ENCODE results near the gene CHEK1. TPM values are rescaled to one million over a fixed set of nuclear protein-coding genes. Genes with fewer than 3 reads are reported as not detected.

Gene CHEK1
- total RNA-seq, 1 experiment from 2014 or later = 71.6 TPM

DNA sequence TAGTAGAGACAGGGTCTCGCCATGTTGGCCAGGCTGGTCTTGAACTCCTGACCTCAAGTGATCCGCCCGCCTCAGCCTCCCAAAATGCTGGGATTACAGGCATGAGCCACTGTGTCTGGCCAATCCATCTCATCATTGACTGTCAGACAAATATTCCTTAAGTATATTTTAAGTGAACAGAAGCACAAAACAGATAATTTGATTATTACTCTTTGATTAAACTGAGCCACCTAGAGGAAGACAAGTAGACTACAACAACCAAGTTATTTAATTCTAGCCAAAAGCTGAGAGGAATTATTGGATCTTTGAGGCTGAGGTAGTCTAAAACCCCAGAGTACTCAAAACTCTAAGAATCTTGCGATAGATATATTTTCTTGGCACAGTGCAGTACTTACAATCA is 54.4 kb downstream of the CHEK1 start:
- DNase-seq (ENCODE audit: low read depth, low spot score) (no peak), ATAC-seq (no peak)
- no peaks in the 10 kb centered on the region for H3K36me3 ChIP-seq (ENCODE audit: control insufficient read depth, insufficient read depth, low read length)
- no peaks in the 10 kb centered on the region for H3K9me3 ChIP-seq (ENCODE audit: control insufficient read depth, insufficient read depth, low read depth, low read length)
- no peak overlapping the region for H3K27ac ChIP-seq (ENCODE audit: low read length)
- intact Hi-C loops (cut with micrococcal nuclease; ENCODE audit: unreplicated experiment) (no loop called here), in situ Hi-C loops (cut with HindIII; ENCODE audit: low pct_unique_long_range_greater_than_20kb, low sequenced_read_pairs) (no loop called here)
- TF ChIP-seq TCF7L2 (IDR thresholded peaks at IDR 0.05; ENCODE audit: low read depth, low read length) (no peak), POLR2AphosphoS5 (IDR thresholded peaks at IDR 0.05; ENCODE audit: low read depth, low read length) (no peak), SIN3A (IDR thresholded peaks at IDR 0.05; ENCODE audit: borderline replicate concordance, insufficient read depth, low read depth, low read length) (no peak)
- TF ChIP-seq, protein P1, sequence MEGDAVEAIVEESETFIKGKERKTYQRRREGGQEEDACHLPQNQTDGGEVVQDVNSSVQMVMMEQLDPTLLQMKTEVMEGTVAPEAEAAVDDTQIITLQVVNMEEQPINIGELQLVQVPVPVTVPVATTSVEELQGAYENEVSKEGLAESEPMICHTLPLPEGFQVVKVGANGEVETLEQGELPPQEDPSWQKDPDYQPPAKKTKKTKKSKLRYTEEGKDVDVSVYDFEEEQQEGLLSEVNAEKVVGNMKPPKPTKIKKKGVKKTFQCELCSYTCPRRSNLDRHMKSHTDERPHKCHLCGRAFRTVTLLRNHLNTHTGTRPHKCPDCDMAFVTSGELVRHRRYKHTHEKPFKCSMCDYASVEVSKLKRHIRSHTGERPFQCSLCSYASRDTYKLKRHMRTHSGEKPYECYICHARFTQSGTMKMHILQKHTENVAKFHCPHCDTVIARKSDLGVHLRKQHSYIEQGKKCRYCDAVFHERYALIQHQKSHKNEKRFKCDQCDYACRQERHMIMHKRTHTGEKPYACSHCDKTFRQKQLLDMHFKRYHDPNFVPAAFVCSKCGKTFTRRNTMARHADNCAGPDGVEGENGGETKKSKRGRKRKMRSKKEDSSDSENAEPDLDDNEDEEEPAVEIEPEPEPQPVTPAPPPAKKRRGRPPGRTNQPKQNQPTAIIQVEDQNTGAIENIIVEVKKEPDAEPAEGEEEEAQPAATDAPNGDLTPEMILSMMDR (IDR thresholded peaks at IDR 0.05) = peak; percentile 51; the same call in 1 of the 2 replicates
- TF ChIP-seq, protein P2, sequence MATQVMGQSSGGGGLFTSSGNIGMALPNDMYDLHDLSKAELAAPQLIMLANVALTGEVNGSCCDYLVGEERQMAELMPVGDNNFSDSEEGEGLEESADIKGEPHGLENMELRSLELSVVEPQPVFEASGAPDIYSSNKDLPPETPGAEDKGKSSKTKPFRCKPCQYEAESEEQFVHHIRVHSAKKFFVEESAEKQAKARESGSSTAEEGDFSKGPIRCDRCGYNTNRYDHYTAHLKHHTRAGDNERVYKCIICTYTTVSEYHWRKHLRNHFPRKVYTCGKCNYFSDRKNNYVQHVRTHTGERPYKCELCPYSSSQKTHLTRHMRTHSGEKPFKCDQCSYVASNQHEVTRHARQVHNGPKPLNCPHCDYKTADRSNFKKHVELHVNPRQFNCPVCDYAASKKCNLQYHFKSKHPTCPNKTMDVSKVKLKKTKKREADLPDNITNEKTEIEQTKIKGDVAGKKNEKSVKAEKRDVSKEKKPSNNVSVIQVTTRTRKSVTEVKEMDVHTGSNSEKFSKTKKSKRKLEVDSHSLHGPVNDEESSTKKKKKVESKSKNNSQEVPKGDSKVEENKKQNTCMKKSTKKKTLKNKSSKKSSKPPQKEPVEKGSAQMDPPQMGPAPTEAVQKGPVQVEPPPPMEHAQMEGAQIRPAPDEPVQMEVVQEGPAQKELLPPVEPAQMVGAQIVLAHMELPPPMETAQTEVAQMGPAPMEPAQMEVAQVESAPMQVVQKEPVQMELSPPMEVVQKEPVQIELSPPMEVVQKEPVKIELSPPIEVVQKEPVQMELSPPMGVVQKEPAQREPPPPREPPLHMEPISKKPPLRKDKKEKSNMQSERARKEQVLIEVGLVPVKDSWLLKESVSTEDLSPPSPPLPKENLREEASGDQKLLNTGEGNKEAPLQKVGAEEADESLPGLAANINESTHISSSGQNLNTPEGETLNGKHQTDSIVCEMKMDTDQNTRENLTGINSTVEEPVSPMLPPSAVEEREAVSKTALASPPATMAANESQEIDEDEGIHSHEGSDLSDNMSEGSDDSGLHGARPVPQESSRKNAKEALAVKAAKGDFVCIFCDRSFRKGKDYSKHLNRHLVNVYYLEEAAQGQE (IDR thresholded peaks at IDR 0.05; ENCODE audit: insufficient read depth in 1 of 2, low read depth in 2 of 2, low read length in 1 of 2) = no peak
- H3K4me3 ChIP-seq (ENCODE audit: low read depth in 2 of 2, low read length in 2 of 2) = no peak overlapping the region
- BruUV-seq (replicated peaks) = no TSS peak
- ChIA-PET CTCF (no interaction called here), POLR2A (interaction anchor here (0.5 to 0.6 kb wide), 3 partner anchors 48 to 207 kb away, joined by 3 to 19 read pairs (median 4); no protein-coding TSS in a partner anchor)
- no peaks in the 10 kb centered on the region for H3K27me3 ChIP-seq (ENCODE audit: control insufficient read depth, insufficient read depth, low read length)
- H3K4me1 ChIP-seq (ENCODE audit: control insufficient read depth, insufficient read depth, low read length) = no peaks in the 10 kb centered on the region

DNA sequence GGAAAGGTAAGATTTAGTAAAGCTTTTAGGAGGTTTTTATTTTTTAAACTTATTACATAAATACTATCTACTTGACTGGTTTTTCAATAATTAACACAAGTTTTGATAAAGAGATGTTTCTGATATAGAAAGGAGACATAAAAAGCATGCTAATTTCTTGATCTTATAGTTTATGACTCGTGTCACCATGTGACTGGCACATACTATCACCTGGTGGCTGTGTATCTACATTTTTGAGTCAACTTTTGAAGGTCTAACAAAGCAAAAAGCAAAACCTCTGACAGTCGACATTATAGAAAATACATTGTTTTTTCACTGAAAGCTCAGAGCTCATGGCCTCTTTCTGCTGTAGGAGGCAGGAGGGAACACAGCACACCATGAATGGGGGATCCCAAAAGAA is 54.9 kb downstream of the CHEK1 start:
- CTCF ChIA-PET = no interaction called here
- Histone ChIP-seq H3K9me3 (ENCODE audit: control insufficient read depth, insufficient read depth, low read depth, low read length) (no peaks in the 10 kb centered on the region), H3K27me3 (ENCODE audit: control insufficient read depth, insufficient read depth, low read length) (no peaks in the 10 kb centered on the region), H3K4me3 (ENCODE audit: low read depth in 2 of 2, low read length in 2 of 2) (no peak overlapping the region), H3K4me1 (ENCODE audit: control insufficient read depth, insufficient read depth, low read length) (no peaks in the 10 kb centered on the region), H3K36me3 (ENCODE audit: control insufficient read depth, insufficient read depth, low read length) (no peaks in the 10 kb centered on the region), H3K27ac (ENCODE audit: low read length) (no peak overlapping the region)
- ATAC-seq (no peak), DNase-seq (ENCODE audit: low read depth, low spot score) (no peak)
- in situ Hi-C loops (cut with HindIII; ENCODE audit: low pct_unique_long_range_greater_than_20kb, low sequenced_read_pairs) (no loop called here), intact Hi-C loops (cut with micrococcal nuclease; ENCODE audit: unreplicated experiment) (no loop called here)
- BruUV-seq (replicated peaks) = no TSS peak
- POLR2A ChIA-PET = interaction anchor here (0.5 kb wide), 1 partner anchor 207 kb away, joined by 4 read pairs; no protein-coding TSS in a partner anchor
- no peak for TF ChIP-seq SIN3A (IDR thresholded peaks at IDR 0.05; ENCODE audit: borderline replicate concordance, insufficient read depth, low read depth, low read length)
- no peak for TF ChIP-seq TCF7L2 (IDR thresholded peaks at IDR 0.05; ENCODE audit: low read depth, low read length)
- TF ChIP-seq, protein P1 (IDR thresholded peaks at IDR 0.05) = no peak
- TF ChIP-seq POLR2AphosphoS5 (IDR thresholded peaks at IDR 0.05; ENCODE audit: low read depth, low read length) = no peak
- TF ChIP-seq, protein P2 (IDR thresholded peaks at IDR 0.05; ENCODE audit: insufficient read depth in 1 of 2, low read depth in 2 of 2, low read length in 1 of 2) = no peak

Data from Panc1 (cell line).